Calu3 (cell line): ENCODE measurements around the gene CPM. TPM values are rescaled to one million over a fixed set of nuclear protein-coding genes. Genes with fewer than 3 reads are reported as not detected.

ENCODE experiments used
- BruUV-seq: library from RNA; stranded (reverse); fragments of 400-500 nt; replicated peaks from 2 replicates; lab custom pipeline; 2021; lab: Mats Ljungman, UMichigan
- CTCF ChIA-PET: fragments of 300-600 bp; sonication (Branson Sonifier 250); formaldehyde crosslinking; loops from one replicate; lab custom pipeline; 2022; ENCODE audit warnings: antibody characterized with exemption; lab: Charles Lee
- DNase-seq: peaks from one replicate; pipeline ENCODE4 v3.0.0; 2022
- H3K27ac Mint-ChIP-seq: one replicate; pipeline ENCODE4 v1.8.0; 2022; ENCODE audit warnings: mixed read lengths; ENCODE audit not compliant: unreplicated experiment
- H3K27me3 Mint-ChIP-seq: one replicate; pipeline ENCODE4 v1.8.0; 2022; ENCODE audit warnings: mixed read lengths; ENCODE audit not compliant: unreplicated experiment
- H3K36me3 Mint-ChIP-seq: one replicate; pipeline ENCODE4 v1.8.0; 2022; ENCODE audit warnings: mild to moderate bottlenecking, moderate library complexity, mixed read lengths; ENCODE audit not compliant: insufficient read depth, unreplicated experiment
- H3K4me1 Mint-ChIP-seq: one replicate; pipeline ENCODE4 v1.8.0; 2022; ENCODE audit warnings: mild to moderate bottlenecking, low read depth, mixed read lengths; ENCODE audit not compliant: unreplicated experiment
- H3K4me3 Mint-ChIP-seq: one replicate; pipeline ENCODE4 v1.8.0; 2022; ENCODE audit warnings: mild to moderate bottlenecking, low read depth, moderate library complexity, mixed read lengths; ENCODE audit not compliant: unreplicated experiment
- H3K9me3 Mint-ChIP-seq: one replicate; pipeline ENCODE4 v1.8.0; 2022; ENCODE audit warnings: low read depth, mixed read lengths; ENCODE audit not compliant: unreplicated experiment
- CTCF ChIP-seq: fragments of 200-600 bp; IDR thresholded peaks from one replicate; pipeline ENCODE4 v1.8.0; 2022; ENCODE audit warnings: antibody characterized with exemption; ENCODE audit not compliant: unreplicated experiment
- intact Hi-C: fragments of 100-400 bp; cut with micrococcal nuclease; formaldehyde crosslinking; loops from one replicate; pipeline ENCODE4 v1.10.0; 2022; ENCODE audit not compliant: unreplicated experiment
- total RNA-seq: library from RNA; stranded (reverse); gene quantifications from 2 replicates; pipeline ENCODE4 v1.2.3, GENCODE V29; 2022

The CPM gene
- total RNA-seq, 1 experiment from 2014 or later: 11.9 TPM

- Mint-ChIP-seq H3K27ac (no peak overlapping the region), H3K36me3 (peaks cover 4% of the 10 kb centered on the region), H3K9me3 (no peaks in the 10 kb centered on the region), H3K4me1 (no peaks in the 10 kb centered on the region), H3K4me3 (no peak overlapping the region), H3K27me3 (no peaks in the 10 kb centered on the region)
- TF ChIP-seq CTCF: no peak
- intact Hi-C loops: no loop called here
- CTCF ChIA-PET: interaction anchor here (0.5 to 0.7 kb wide), 2 partner anchors 25 to 30 kb away, joined by 3 read pairs; no protein-coding TSS in a partner anchor
- no TSS peak for BruUV-seq
- DNase-seq: no peak
Measured at GRCh38 chr12:68851592-68852306, 81.2 kb downstream of the CPM start.

- BruUV-seq: no TSS peak
- intact Hi-C loops: no loop called here
- CTCF ChIA-PET: no interaction called here
- H3K27me3 Mint-ChIP-seq: no peaks in the 10 kb centered on the region
- H3K27ac Mint-ChIP-seq: no peak overlapping the region
- no peak for DNase-seq
- no peak overlapping the region for H3K4me3 Mint-ChIP-seq
- TF ChIP-seq CTCF: no peak
- no peaks in the 10 kb centered on the region for H3K9me3 Mint-ChIP-seq
- H3K4me1 Mint-ChIP-seq: no peaks in the 10 kb centered on the region
- peaks cover 4% of the 10 kb centered on the region for H3K36me3 Mint-ChIP-seq
Measured at GRCh38 chr12:68850390-68850789, 82.6 kb downstream of the CPM start.

GRCh38 chr12:68846811-68847210, 86.2 kb downstream of the CPM start:
- peaks cover 10% of the 10 kb centered on the region for H3K36me3 Mint-ChIP-seq
- no peaks in the 10 kb centered on the region for H3K9me3 Mint-ChIP-seq
- no peaks in the 10 kb centered on the region for H3K27me3 Mint-ChIP-seq
- no peak for DNase-seq
- intact Hi-C loops: no loop called here
- H3K4me3 Mint-ChIP-seq: no peak overlapping the region
- H3K4me1 Mint-ChIP-seq: no peaks in the 10 kb centered on the region
- no peak overlapping the region for H3K27ac Mint-ChIP-seq
- CTCF ChIA-PET: no interaction called here
- TF ChIP-seq CTCF: no peak
- no TSS peak for BruUV-seq

- Mint-ChIP-seq H3K27me3 (no peaks in the 10 kb centered on the region), H3K9me3 (no peaks in the 10 kb centered on the region), H3K4me1 (no peaks in the 10 kb centered on the region), H3K36me3 (peaks cover 25% of the 10 kb centered on the region), H3K27ac (no peak overlapping the region), H3K4me3 (no peak overlapping the region)
- no TSS peak for BruUV-seq
- intact Hi-C loops: no loop called here
- TF ChIP-seq CTCF: no peak
- CTCF ChIA-PET: no interaction called here
- no peak for DNase-seq
Measured at GRCh38 chr12:68844788-68845695, 87.9 kb downstream of the CPM start.
